Measurements from ENCODE around the gene RAPGEF1. TPM values are rescaled to one million over a fixed set of nuclear protein-coding genes. Genes with fewer than 3 reads are reported as not detected.
A peak's percentile ranks its signal among the peaks of the same experiment; 100 is the strongest.

RAPGEF1 gene
- total and polyA plus RNA-seq, 11 donors, result 50.6 to 161 (median 115) TPM

GRCh38 chr9:131559421-131560000 is 180.4 kb downstream of the RAPGEF1 start:
- H3K27ac ChIP-seq, result no peak overlapping the region
- peak in 1 of 4 donors; percentile 29 for ATAC-seq
- peaks cover 6 to 18% (median 15%) of the 10 kb centered on the region in 9 donors for H3K27me3 ChIP-seq
- no peaks in the 10 kb centered on the region for H3K36me3 ChIP-seq
- peaks cover 0 to 32% (median 6%) of the 10 kb centered on the region in 12 donors for H3K9me3 ChIP-seq
- intact Hi-C loops (cut with DNase I), result no loop called here
- no peak overlapping the region for H3K4me3 ChIP-seq
- H3K4me1 ChIP-seq, result peaks cover 0 to 3% (median 0%) of the 10 kb centered on the region in 12 donors
- WGBS, 4 donors, result 67 to 82% (median 80%) methylated on average over 1 of the region's 1 CpG
- TF ChIP-seq POLR2A (IDR thresholded peaks at IDR 0.05), result no peak
- no peak for DNase-seq

- Histone ChIP-seq H3K27me3 (peaks cover 9 to 32% (median 20%) of the 10 kb centered on the region in 9 donors), H3K4me3 (no peak overlapping the region), H3K36me3 (no peaks in the 10 kb centered on the region), H3K4me1 (peaks cover 0 to 3% (median 0%) of the 10 kb centered on the region in 12 donors), H3K9me3 (peaks cover 0 to 26% (median 5%) of the 10 kb centered on the region in 12 donors), H3K27ac (no peak overlapping the region)
- peak in 2 of 4 donors; percentile 15 to 21 for ATAC-seq
- TF ChIP-seq POLR2A (IDR thresholded peaks at IDR 0.05) (no peak), CTCF (IDR thresholded peaks at IDR 0.05) (no peak)
- intact Hi-C loops (cut with DNase I), result no loop called here
- 92 to 94% (median 93%) methylated on average over 23 to 25 of the region's 25 CpGs for WGBS, 4 donors
- no peak for DNase-seq
These were observed 181.9 kb downstream of the RAPGEF1 start for GRCh38 chr9:131557855-131558548.

DNA sequence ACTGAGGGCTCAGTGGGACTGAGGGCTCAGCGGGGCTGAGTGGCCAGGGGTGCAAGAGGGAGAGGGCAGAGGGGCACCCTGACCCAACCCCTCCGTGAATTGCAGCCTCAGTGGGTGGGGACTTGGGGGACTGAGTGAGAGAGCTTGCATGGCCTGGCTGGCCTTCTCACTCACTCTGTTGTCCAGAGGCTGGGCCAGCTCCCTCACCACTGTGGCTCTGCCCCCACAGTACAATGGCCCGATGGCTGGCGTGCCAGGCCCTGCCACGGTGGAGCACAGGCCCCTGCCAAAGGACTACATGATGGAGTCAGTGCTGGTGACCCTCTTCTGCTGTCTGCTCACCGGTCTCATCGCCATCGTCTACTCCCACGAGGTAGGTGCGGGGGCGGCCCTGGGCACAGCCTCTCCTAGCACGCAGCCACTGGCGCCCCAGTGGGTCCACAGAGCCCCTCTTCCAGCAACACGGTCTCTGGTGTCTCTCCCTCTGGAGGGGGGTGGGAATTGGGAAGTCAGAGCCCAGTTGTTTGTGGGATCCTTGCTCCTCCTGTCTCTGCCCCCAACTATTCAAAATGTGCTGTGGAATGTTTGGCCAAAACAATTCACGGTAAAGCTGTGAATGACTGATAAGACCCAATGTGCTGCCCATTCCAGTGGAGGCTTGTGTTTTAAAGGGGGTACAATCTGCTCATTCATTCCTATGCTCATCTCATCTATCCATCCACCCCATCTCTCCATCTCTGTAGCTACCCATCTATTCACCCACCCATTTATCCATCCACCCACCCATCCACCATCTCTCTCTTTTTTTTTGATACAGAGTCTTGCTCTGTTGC is 183.8 kb downstream of the RAPGEF1 start:
- WGBS, 4 donors, result 79 to 91% (median 84%) methylated on average over 12 to 15 of the region's 15 CpGs
- ATAC-seq (peak in 1 of 4 donors; percentile 22), DNase-seq (no peak)
- TF ChIP-seq CTCF (IDR thresholded peaks at IDR 0.05) (no peak), POLR2A (IDR thresholded peaks at IDR 0.05) (no peak)
- Histone ChIP-seq H3K4me1 (peaks cover 0 to 3% (median 0%) of the 10 kb centered on the region in 12 donors), H3K36me3 (no peaks in the 10 kb centered on the region), H3K27ac (no peak overlapping the region), H3K9me3 (peaks cover 0 to 13% (median 0%) of the 10 kb centered on the region in 12 donors), H3K4me3 (no peak overlapping the region), H3K27me3 (peaks cover 9 to 35% (median 20%) of the 10 kb centered on the region in 9 donors)
- intact Hi-C loops (cut with DNase I), result no loop called here

GRCh38 chr9:131554843-131555351 is 185.0 kb downstream of the RAPGEF1 start:
- Histone ChIP-seq H3K27me3 (peaks cover 9 to 38% (median 20%) of the 10 kb centered on the region in 9 donors), H3K27ac (no peak overlapping the region), H3K4me1 (peaks cover 0 to 3% (median 0%) of the 10 kb centered on the region in 12 donors), H3K9me3 (peaks cover 0 to 2% (median 0%) of the 10 kb centered on the region in 12 donors), H3K4me3 (no peak overlapping the region), H3K36me3 (no peaks in the 10 kb centered on the region)
- intact Hi-C loops (cut with DNase I), result no loop called here
- 26 to 57% (median 38%) methylated on average over 19 to 54 of the region's 54 CpGs for WGBS, 4 donors
- DNase-seq (no peak), ATAC-seq (no peak)
- no peak for TF ChIP-seq POLR2A (IDR thresholded peaks at IDR 0.05)
- no peak for TF ChIP-seq CTCF (IDR thresholded peaks at IDR 0.05)
